Epidermal melanocyte (primary cell): Measurements from ENCODE around the gene GAB2.
A peak's percentile ranks its signal among the peaks of the same experiment; 100 is the strongest.

Experiments used
- DNase-seq: peaks from one replicate; pipeline ENCODE4 v3.0.0; 2011; ENCODE audit warnings: low spot score; ENCODE audit not compliant: insufficient read length

The GAB2 gene

DNA sequence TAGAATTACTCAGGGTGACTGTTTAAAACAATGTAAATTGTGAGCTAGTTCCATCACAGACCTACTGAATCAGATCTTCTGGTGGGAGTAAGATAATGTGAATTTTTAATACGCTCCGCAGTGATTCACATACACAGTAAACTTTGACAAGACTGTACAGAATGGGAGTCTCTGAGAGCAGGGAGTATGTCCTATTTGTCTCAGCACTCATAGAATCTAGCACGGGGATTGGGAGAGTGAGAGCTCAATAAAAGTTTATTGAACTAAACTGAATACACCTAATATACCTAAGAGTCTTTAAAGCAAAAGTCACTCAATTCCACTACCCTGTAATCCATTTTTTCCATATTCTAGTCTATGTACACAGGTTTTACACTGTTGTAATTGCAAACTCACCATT is 11.2 kb upstream of the GAB2 start:
- DNase-seq: no peak

GRCh38 chr11:78428266-78428636 is 10.6 kb upstream of the GAB2 start:
- DNase-seq: no peak

DNA sequence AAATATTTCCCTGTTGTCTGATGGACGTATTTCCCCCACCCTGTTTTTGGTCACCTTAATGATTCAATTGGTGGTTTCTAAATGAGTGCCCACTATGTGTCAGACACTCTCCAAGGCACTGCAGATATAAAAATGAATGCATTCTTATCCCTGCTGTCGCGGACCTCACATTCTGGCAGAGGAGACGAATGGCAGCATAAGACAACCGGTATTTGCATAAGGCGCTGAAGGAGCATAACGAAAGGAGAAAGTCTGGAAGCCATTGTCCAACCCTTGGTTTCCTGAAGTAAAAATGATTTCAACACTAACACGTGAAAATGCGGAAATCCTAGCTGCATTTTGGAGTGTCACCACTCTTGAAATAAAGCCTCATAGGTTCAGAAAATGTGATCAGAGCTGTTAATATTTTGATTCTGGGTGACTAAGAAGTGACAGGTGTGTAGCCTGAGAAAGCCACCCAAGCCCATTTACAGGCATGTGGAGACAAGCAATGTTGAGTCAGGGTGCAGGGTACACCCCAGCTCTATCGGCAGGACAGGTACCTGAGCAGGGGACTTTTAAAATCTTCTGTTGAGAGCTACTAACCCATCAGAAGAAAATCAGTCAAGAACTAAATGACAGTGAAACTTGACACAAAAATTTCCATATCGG is 10.1 kb upstream of the GAB2 start:
- no peak for DNase-seq

- no peak for DNase-seq
Measured at GRCh38 chr11:78426845-78427244, 9.2 kb upstream of the GAB2 start.

GRCh38 chr11:78425399-78426070 is 7.9 kb upstream of the GAB2 start:
- no peak for DNase-seq

DNA sequence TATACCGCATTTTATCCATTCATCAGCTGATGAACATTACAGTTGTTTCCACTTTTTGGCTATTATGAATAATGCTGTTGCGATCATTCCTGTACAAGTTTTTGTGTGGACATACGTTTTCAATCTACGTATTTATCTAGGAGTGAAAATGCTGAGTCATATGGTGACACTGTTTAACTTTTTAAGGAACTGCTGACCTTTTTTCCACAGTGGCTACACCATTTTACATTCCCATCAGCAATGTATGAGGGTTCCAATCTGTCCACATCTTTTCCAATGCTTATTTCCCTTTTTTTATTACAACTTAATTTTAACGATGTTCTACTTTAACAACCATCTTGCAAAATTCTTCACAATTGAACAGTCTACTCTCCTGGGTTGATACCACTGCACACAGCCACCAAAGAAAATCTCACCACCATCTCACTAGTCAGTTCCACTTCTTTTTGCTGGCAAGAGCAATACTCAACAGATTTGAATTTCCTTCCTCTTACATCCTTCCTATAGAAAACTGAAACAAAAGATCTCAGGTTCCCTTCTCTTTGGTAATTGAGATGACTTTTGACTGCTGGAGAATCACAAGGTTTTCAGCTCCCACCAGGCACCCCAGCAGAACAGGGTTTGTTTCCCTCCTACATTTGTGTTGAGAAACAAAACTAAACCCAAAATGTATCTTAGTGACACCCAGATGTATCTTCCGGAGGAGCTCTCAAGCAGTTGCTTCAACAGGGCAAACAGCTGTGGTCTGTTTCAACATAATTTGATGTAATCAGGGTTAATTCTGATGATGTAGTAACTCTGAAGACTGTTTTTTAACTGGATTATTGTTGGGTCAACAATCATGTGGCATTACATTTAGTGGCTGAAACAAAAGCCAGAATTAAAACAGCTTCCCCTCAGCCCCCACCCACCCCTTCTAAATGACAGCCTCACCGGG is 7.0 kb upstream of the GAB2 start:
- DNase-seq: no peak

DNA sequence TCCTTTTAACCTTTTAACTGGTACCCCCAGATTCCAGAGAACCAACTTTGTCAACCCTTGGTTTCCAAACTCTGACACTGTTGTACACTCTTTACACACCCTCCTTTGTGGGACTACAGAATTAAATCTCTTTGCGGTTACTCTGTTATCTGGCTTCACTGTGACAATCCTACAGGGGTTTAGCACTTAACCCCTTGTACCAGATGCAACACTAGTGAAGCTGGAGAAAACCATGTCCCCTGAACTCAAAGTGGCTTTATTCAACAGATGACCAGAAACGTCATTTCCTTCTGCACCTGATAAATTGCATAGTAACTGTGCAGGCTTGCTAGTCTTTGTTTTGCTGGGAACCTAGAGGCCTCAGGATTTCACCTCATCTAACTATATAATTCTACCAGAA is 5.6 kb upstream of the GAB2 start:
- DNase-seq: no peak

DNA sequence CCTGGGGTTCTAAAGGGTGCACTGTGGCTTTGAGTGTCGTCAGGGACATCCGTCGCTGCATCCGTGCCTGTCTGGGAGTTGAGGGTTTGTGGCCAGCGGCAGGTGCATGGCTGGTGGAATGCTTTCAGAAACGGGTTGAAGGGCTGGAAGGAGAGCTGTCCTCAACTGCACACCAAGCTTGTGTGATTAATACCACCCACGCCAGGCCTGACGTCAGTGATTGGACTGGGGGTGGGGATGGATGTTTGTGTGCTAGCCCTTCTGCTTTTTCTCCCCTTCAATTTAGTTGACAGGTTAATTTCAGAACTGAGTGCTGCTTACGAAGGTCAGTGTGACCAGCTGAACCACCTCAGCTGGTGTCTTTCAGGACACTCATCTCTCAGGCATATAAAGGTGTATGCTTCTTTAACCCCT is 3.2 kb upstream of the GAB2 start:
- DNase-seq: no peak

DNA sequence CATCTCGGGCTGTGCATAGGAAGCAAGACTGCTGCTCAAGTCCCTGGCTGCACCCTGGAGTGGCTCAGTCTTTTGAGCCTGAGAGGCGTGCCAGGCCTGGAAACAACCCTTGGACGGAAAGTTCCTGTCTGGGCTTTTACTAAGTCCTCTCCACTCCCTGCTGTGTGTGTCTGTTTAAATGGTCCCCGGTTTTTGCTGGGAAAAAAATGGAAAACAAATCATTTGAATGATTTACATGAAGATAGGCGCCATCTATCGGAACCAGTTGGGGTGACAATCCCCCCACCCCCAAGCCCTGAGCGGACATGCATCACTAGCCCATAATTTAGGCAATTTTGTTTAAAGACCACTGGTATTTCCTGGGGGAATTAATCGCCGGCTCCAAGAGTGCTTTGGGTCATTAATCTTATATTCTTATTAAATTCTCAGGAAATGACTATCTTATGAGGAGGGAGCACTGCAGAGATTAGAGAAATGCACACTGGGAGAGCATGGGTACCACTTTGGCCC is 2.7 kb upstream of the GAB2 start:
- DNase-seq: peak; percentile 36

DNA sequence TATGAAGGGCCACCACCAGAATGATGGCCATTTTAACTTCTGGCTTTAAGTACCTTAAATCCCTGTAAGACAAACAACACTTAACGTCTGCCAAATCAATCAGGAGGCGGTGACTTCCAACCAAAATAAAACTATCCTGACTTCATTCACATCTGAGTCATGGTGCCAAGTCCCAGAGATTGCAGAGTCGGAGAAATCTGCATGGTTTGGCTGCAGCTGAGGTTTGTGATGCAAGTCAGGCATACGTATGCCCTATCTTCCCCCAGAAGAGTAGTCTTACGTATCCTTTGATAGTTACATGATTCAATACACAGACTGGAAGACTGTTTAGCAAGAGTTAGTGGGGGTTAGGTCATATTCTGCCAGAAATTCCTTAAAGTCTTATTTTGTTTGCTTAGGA is 1.7 kb upstream of the GAB2 start:
- DNase-seq: no peak

GRCh38 chr11:78418584-78419211 is 1.1 kb upstream of the GAB2 start:
- no peak for DNase-seq

GRCh38 chr11:78417888-78418583 is 416 bp upstream of the GAB2 start:
- peak; percentile 27 for DNase-seq

GRCh38 chr11:78416285-78417174 is 1.1 kb downstream of the GAB2 start:
- DNase-seq: no peak

DNA sequence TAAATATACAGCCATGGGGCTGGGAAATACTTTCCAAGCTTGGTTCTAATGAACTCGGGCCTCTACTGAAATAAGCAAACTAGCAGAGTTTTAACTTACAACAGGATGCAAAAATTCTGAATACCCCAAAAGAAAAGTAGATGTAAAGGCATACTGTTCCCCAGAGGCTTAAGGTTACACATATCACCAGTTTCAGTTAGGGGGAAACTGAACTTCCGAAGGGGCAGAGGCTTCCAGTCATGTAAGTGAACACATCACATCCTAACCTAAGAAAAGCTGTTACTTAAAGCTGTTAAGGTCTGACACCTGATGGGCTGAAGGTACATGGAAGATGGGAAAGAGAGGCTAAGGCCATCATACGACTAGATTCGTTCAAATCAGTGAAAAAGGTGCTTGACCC is 2.3 kb downstream of the GAB2 start:
- DNase-seq: no peak

GRCh38 chr11:78414321-78415051 is 3.1 kb downstream of the GAB2 start:
- no peak for DNase-seq

DNA sequence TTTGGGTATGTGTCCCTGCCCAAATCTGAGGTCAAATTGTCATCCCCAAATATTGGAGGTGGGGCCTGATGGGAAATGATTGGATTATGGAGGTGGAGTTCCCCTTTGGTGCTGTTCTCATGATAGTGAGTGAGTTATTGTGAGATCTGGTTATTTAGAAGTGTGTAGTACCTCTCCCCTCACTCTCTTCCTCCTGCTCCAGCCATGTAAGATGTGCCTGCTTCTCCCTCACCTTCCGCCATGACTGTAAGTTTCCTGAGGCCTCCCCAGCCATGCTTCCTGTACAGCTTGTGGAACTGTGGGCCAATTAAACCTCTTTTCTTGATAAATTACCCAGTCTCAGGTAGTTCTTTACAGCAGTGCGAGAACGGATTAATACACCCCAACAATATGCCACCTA is 9.0 kb downstream of the GAB2 start:
- no peak for DNase-seq

GRCh38 chr11:78406568-78407196 is 10.9 kb downstream of the GAB2 start:
- DNase-seq: no peak

- DNase-seq: no peak
Measured at GRCh38 chr11:78405805-78406204, 11.8 kb downstream of the GAB2 start.

DNA sequence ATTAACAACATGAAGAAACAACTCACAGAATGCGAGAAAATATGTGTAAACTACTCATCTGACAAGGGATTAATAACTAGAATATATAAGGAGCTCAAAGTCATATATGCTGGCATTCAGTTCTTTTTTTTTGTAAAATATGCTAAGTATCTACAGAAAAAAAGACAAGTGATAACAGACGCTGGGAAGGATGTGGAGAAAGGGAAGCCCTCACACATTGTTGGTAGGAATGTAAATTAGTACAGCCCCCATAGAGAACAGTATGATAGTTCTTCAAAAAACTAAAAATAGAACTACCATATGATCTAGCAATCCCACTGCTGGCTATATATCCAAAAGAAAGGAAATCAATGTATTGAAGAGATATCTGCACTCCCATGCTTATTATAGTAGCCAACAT is 13.8 kb downstream of the GAB2 start:
- DNase-seq: no peak
